ENCODE results near the gene HDAC4.

- TF ChIP-seq CTCF (IDR thresholded peaks at IDR 0.05) (no peak), POLR2A (IDR thresholded peaks at IDR 0.05) (no peak)
These were observed 13.9 kb downstream of the HDAC4 start for GRCh38 chr2:239386872-239387445.

Measured in testis (tissue), 2 donors.